Measurements from ENCODE around the gene GOSR1. TPM values are rescaled to one million over a fixed set of nuclear protein-coding genes. Genes with fewer than 3 reads are reported as not detected.
"Not testable (repeated sequence)": the region's sequence is repeated elsewhere in the genome, so short reads cannot be mapped to it uniquely, and the experiment has no call there.

GOSR1 gene
- polyA plus RNA-seq, 4 donors: 42.3 to 59.8 (median 51.7) TPM

- DNase-seq (ENCODE audit: low read depth in 4 of 4, low spot score in 2 of 4): no peak
Observed at GRCh38 chr17:30559656-30560055, 82.4 kb downstream of the GOSR1 start.

GRCh38 chr17:30560117-30561026, 83.2 kb downstream of the GOSR1 start:
- not testable (repeated sequence) for DNase-seq (ENCODE audit: low read depth in 4 of 4, low spot score in 2 of 4)

- DNase-seq (ENCODE audit: low read depth in 4 of 4, low spot score in 2 of 4): not testable (repeated sequence)
Observed at GRCh38 chr17:30561766-30562165, 84.6 kb downstream of the GOSR1 start.

DNA sequence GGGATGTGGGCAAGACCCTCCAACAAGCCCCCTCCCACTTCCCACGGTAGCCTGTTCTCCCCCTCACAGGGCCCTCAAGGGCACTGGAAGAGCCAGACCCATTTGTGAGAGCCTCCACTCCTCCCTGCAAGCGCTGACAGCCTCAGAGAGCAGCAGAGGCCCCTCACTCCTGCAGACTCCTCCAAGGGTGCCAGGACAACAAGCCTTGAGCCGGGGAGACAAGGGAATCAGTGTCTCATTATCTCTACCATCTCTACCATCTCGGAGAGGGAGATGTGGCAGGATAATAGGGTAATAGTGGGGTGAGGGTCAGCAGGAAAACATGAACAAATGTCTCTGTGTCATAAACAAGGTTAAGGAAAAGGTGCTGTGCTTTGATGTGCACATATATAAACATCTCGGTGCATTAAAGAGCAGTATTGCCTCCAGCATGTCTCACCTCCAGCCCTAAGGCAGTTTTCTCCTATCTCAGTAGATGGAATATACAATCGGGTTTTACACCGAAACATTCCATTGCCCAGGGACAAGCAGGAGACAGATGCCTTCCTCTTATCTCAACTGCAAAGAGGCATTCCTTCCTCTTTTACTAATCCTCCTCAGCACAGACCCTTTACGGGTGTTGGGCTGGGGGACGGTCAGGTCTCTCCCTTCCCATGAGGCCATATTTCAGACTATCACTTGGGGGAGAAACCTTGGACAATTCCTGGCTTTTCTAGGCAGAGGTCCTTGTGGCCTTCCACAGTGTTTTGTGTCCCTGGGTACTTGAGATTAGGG, 86.1 kb downstream of the GOSR1 start:
- DNase-seq (ENCODE audit: low read depth in 4 of 4, low spot score in 2 of 4): not testable (repeated sequence)

- DNase-seq (ENCODE audit: low read depth in 4 of 4, low spot score in 2 of 4): not testable (repeated sequence)
Observed at GRCh38 chr17:30563905-30564390, 86.7 kb downstream of the GOSR1 start.

GRCh38 chr17:30564422-30565072, 87.3 kb downstream of the GOSR1 start:
- not testable (repeated sequence) for DNase-seq (ENCODE audit: low read depth in 4 of 4, low spot score in 2 of 4)

DNA sequence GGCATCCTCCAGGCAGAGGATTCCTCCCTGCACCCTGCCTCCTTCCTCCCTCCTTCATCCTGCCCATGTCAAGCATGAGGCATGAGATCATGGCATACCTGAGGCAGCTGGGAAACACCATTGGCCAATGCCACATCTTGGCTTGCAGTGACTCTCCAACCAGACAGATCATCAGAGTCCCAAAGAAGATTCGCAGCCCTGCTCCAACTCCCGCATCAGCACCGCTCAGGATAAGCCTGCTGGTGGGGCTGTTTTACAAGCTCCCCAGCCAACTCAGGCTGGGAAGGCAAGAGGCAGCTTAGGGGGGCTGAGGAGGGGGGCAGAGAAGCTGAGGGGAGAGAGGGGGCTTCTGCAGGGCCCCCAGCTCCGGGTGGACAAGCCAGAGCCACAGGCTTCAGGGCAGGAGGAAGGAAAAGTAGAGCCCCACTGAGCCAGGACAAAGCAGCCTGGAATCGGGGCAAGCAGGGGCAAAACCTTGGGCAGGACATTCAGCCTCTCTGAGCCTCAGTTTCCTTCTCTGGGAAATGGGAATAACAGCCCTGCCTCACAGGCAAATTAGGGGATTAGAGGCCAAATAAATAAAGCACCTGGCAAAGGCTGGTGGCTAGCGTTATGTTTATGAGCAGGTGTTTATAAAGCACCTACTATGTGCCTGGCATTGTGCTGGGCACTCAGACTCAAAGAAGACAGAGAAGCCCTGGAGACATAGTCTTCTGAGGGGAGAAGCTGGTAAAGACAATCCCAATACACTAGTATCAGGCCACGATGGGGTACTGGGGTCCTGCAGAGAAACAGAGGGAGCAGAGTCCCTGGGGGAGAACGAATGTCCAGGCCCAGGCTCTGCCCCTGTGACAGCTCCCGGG, 88.1 kb downstream of the GOSR1 start:
- no peak for DNase-seq (ENCODE audit: low read depth in 4 of 4, low spot score in 2 of 4)

DNA sequence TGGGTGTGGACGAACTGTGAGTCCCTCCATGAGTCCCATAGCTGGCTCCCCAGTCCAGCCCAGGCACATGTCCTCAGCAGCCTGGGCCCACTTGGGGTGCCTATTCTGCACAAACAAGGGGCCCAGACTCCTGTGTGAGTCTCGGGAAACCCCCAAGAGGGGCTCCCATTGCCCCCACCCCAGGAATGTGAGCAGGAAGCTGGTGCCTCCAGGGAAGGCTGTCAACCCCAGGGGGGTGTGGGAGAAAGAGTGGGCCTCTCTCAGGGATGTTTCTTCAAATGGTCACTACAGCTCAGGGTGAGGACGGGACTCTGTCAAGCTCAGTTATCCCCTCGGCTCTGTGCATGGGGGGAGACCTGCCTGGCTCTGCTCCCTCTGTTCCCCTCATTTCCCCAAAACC, 88.9 kb downstream of the GOSR1 start:
- not testable (repeated sequence) for DNase-seq (ENCODE audit: low read depth in 4 of 4, low spot score in 2 of 4)

DNA sequence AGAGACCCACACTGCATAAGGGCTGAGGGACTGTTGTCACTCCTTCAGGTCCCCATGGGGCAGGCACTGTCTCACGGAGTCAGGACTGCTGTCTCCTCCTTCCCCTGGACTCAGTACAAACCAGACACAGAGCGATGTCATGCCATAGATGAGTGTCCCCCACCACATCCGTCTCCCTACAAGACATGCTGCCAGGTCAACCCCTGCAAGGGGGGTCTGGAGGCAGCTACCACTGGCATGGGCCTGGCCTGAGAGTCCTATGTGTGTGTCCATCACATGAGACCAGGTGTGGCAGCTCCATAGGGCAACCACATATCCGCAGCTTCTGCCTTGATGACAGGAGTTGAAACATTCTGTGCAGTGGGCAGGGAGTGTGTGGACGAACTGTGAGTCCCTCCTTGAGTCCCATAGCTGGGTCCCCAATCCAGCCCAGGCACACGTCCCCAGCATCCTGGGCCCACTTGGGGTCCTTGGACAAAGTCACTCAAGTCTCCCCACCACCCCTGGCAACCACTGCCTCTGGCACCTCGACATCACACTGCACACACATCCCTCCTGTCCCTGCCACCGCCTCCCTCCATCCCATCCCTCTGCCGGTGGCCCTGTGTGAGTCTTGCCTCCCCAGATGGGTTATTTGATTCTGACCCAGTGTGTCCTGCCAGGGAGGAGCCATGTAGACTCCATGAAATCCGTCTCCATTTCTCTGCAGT, 89.5 kb downstream of the GOSR1 start:
- not testable (repeated sequence) for DNase-seq (ENCODE audit: low read depth in 4 of 4, low spot score in 2 of 4)

GRCh38 chr17:30567231-30568116, 90.3 kb downstream of the GOSR1 start:
- no peak for DNase-seq (ENCODE audit: low read depth in 4 of 4, low spot score in 2 of 4)

DNA sequence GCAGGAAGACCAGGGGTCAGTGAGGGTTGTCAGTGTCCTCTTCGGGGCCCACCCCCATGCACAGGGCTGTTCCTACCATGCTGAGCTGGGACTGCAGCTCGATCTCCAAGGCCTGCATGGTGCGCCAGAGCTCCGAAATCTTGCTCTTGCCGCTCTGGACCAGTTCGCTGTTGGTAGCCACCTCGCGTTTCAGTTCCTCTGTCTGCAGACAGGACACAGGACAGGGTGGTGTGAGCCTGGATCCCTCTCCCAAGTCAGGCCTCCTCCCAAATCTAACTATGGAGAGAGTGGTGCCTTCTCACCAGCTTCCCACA, 90.9 kb downstream of the GOSR1 start:
- DNase-seq (ENCODE audit: low read depth in 4 of 4, low spot score in 2 of 4): no peak

DNA sequence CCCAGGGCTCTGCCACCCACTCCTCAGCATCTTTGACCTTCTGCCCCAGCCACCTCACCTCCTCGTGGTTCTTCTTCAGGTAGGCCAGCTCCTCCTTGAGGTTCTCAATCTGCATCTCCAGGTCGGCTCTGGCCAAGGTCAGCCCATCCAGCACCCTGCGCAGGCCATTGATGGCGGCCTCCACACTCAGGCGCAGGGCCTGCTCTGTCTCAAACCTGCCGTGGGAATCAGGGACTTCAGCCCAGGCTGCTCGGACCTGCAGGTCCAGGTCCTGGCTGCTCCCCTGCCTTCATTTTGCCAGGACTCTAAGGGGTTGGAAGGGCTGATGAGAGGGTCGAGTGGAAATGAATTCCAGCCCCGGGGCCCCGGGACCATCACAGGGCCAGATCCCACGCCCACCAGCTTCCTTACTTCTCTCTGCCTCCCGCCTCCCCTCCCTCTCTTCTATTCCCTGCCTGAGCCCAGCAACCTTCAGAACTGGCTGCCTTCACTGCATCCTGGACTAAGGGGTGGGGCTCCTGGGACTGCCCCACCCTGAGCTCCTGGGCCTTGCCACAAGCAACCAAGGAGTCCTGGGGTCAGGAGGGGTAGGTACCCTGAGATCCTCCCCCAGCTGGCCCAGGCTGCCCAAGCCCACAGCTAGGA, 92.4 kb downstream of the GOSR1 start:
- not testable (repeated sequence) for DNase-seq (ENCODE audit: low read depth in 4 of 4, low spot score in 2 of 4)

DNA sequence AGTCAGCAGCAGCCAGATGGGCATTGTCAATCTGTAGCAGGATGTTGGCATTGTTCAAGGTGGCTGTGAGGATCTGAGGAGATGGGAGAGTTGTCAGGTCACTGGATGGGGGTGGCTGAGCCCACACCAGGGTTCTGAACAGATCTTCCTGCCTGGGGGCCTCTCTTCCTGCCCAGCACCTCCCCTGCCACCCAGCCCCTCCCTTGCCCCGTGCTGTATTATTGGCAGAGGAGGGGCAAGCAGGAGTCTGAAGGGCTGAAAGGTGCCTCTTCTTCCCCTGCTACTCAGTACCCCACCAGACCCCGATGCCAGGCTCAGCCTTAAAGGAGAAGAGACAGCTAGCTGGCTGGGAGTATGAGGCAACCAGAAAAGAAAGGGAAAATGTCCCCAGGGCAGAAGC, 93.0 kb downstream of the GOSR1 start:
- DNase-seq (ENCODE audit: low read depth in 4 of 4, low spot score in 2 of 4): no peak

DNA sequence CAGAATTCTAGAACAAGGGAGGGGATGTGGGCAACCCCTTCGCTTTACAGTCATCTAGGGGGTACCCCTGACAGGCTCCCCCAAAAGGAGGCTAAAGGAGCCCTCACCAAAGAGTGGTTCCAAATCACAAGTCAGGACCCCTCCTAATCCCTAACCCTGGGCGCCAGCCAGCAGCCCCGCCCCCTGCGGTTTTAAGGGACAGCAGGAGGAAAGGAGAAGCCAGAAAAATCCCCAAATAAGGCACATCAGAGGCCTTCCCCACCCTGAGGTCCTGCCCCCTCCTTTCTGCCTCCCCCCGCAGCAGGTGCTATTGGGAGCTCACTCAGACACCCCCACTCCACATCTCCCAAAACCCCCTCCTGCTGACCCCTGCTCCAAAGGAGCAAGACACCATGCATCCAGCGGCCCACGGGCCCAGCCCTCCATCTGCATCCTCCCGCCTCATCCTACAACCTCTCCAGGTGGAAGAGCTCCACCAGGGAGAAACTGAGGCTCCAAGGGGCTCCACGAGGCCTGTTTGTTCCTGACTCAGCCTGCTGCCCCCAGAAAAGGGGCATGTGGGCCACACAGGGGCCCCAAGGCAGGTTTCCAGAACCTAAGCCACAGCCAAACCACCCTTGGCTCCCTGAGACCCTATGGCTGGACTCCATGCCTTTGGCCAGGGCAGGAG, 93.5 kb downstream of the GOSR1 start:
- no peak for DNase-seq (ENCODE audit: low read depth in 4 of 4, low spot score in 2 of 4)

GRCh38 chr17:30571404-30571803, 94.2 kb downstream of the GOSR1 start:
- DNase-seq (ENCODE audit: low read depth in 4 of 4, low spot score in 2 of 4): not testable (repeated sequence)

DNA sequence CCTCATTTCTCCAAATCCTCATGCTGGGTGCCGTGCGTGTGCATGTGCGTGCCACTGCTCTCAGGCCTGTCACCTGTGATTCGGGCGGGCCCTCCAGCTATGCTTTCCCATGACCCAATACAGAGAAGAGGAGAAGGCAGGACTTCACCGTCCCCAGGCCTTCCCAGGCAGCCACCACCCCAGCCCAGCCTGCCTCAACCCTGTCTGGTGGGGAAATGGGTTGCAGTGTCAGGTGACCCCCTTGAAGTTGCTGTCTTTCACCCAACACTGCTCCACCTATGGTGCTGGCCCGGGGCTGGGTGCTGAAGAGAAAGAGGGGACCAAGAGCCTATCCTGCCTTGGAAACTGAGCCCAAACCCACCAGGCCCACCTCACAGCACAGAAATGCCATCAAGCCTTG, 94.7 kb downstream of the GOSR1 start:
- no peak for DNase-seq (ENCODE audit: low read depth in 4 of 4, low spot score in 2 of 4)
